Measurements from ENCODE around the gene PRAMEF15.
"Not testable (repeated sequence)": the region's sequence is repeated elsewhere in the genome, so short reads cannot be mapped to it uniquely, and the experiment has no call there.

DNA sequence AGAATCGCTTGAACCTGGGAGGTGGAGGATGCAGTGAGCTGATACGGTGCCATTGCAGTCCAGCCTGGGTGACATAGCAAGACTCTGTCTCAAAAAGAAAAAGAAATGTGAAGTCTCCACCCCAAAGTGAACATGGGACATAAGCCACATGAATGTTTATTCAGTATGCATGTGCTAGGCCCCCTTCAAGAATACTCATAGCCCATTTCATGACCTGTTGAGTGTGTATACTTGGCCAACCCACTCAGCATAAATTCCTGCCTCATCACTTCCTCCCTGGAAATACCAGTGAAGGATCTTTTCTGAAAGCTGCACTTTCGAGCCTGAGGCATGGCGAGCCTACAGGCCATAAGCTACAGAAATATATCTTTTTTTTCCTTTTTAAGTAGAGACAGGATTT is 49.5 kb downstream of the PRAMEF15 start:
- TF ChIP-seq, protein P1, sequence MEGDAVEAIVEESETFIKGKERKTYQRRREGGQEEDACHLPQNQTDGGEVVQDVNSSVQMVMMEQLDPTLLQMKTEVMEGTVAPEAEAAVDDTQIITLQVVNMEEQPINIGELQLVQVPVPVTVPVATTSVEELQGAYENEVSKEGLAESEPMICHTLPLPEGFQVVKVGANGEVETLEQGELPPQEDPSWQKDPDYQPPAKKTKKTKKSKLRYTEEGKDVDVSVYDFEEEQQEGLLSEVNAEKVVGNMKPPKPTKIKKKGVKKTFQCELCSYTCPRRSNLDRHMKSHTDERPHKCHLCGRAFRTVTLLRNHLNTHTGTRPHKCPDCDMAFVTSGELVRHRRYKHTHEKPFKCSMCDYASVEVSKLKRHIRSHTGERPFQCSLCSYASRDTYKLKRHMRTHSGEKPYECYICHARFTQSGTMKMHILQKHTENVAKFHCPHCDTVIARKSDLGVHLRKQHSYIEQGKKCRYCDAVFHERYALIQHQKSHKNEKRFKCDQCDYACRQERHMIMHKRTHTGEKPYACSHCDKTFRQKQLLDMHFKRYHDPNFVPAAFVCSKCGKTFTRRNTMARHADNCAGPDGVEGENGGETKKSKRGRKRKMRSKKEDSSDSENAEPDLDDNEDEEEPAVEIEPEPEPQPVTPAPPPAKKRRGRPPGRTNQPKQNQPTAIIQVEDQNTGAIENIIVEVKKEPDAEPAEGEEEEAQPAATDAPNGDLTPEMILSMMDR (IDR thresholded peaks at IDR 0.05; ENCODE audit: extremely low read depth in 1 of 2, insufficient read depth in 1 of 2, low read depth in 1 of 2, low read length in 2 of 2) = not testable (repeated sequence)
- not testable (repeated sequence) for TF ChIP-seq MYC (IDR thresholded peaks at IDR 0.05; ENCODE audit: low read depth, low read length)

Data from endothelial cell of umbilical vein (primary cell).